Chondrocyte (in vitro differentiated cells): Measurements from ENCODE around the gene B4GALT4. TPM values are rescaled to one million over a fixed set of nuclear protein-coding genes. Genes with fewer than 3 reads are reported as not detected.

Experiments used
- DNase-seq: peaks from one replicate; pipeline ENCODE4 v3.0.0; 2021; ENCODE audit warnings: mixed read lengths, low spot score
- H3K27ac Mint-ChIP-seq: one replicate; pipeline ENCODE4 v1.8.0; 2021; ENCODE audit warnings: mild to moderate bottlenecking, moderate library complexity, mixed read lengths; ENCODE audit not compliant: unreplicated experiment
- H3K27me3 Mint-ChIP-seq: 2 replicates; pipeline ENCODE4 v1.8.0; 2021; ENCODE audit warnings: low read depth, mixed read lengths
- H3K36me3 Mint-ChIP-seq: 2 replicates; pipeline ENCODE4 v1.8.0; 2021; ENCODE audit warnings: low read depth, mixed read lengths
- H3K4me1 Mint-ChIP-seq: 2 replicates; pipeline ENCODE4 v1.8.0; 2021; ENCODE audit warnings: low read depth, mild to moderate bottlenecking, mixed read lengths
- H3K4me3 Mint-ChIP-seq: one replicate; pipeline ENCODE4 v1.8.0; 2021; ENCODE audit warnings: mild to moderate bottlenecking, moderate library complexity, mixed read lengths; ENCODE audit not compliant: unreplicated experiment
- H3K9me3 Mint-ChIP-seq: 2 replicates; pipeline ENCODE4 v1.8.0; 2021; ENCODE audit warnings: low read depth, mixed read lengths
- total RNA-seq: library from RNA; stranded (reverse); gene quantifications from 3 replicates; pipeline ENCODE4 v1.2.1, GENCODE V29; 2021
- TF ChIP-seq, protein P1 (sequence below): fragments of 200-600 bp; sonication (generic); IDR thresholded peaks from 2 replicates; pipeline ENCODE4 v1.5.0; 2021; ENCODE audit warnings: antibody characterized with exemption, mild to moderate bottlenecking, moderate library complexity

The B4GALT4 gene
- total RNA-seq, 1 donor from 2014 or later = 25.8 TPM

DNA sequence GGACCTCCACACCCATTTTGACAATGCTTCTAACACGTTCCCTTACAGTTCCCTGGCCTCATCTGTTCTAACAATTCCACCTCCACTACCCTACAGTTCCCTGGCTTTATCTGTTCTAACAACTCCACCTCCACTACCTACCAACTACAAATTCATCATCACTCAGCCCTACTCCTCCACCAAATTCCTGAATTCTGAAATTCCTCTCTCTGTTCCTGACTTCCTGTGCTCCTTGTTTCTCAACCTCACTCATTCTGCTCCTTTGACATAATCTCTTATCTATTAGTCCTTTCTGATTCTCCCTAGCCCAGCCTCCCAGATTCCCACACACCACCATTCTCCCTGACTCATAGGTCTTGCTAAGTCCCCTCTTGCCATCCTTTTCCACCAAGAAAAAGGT lies 44.8 kb downstream of the B4GALT4 start:
- Mint-ChIP-seq H3K27me3 (no peaks in the 10 kb centered on the region), H3K9me3 (no peaks in the 10 kb centered on the region), H3K27ac (no peak overlapping the region), H3K36me3 (no peaks in the 10 kb centered on the region), H3K4me1 (peaks cover 9% of the 10 kb centered on the region), H3K4me3 (no peak overlapping the region)
- TF ChIP-seq, protein P1, sequence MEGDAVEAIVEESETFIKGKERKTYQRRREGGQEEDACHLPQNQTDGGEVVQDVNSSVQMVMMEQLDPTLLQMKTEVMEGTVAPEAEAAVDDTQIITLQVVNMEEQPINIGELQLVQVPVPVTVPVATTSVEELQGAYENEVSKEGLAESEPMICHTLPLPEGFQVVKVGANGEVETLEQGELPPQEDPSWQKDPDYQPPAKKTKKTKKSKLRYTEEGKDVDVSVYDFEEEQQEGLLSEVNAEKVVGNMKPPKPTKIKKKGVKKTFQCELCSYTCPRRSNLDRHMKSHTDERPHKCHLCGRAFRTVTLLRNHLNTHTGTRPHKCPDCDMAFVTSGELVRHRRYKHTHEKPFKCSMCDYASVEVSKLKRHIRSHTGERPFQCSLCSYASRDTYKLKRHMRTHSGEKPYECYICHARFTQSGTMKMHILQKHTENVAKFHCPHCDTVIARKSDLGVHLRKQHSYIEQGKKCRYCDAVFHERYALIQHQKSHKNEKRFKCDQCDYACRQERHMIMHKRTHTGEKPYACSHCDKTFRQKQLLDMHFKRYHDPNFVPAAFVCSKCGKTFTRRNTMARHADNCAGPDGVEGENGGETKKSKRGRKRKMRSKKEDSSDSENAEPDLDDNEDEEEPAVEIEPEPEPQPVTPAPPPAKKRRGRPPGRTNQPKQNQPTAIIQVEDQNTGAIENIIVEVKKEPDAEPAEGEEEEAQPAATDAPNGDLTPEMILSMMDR = no peak
- DNase-seq = no peak

DNA sequence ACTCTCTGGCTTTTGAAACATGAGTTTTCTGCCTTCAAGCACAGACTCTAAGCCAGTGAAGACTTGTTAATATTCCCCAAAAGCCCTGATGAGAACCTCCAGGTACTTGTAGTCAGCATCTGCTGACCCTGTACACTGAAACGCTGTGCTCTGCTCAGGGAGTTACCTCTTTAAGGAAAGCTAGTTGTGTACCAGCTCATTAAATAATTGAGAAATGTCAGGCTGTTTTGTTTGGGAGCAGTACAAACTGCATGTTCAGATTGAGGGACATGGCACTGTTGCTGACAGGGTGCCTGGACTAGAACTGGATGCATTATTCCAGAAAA lies 45.6 kb downstream of the B4GALT4 start:
- no peaks in the 10 kb centered on the region for H3K9me3 Mint-ChIP-seq
- no peaks in the 10 kb centered on the region for H3K36me3 Mint-ChIP-seq
- TF ChIP-seq, protein P1 = no peak
- no peak for DNase-seq
- H3K4me1 Mint-ChIP-seq = peaks cover 9% of the 10 kb centered on the region
- H3K27me3 Mint-ChIP-seq = no peaks in the 10 kb centered on the region
- H3K27ac Mint-ChIP-seq = no peak overlapping the region
- no peak overlapping the region for H3K4me3 Mint-ChIP-seq

DNA sequence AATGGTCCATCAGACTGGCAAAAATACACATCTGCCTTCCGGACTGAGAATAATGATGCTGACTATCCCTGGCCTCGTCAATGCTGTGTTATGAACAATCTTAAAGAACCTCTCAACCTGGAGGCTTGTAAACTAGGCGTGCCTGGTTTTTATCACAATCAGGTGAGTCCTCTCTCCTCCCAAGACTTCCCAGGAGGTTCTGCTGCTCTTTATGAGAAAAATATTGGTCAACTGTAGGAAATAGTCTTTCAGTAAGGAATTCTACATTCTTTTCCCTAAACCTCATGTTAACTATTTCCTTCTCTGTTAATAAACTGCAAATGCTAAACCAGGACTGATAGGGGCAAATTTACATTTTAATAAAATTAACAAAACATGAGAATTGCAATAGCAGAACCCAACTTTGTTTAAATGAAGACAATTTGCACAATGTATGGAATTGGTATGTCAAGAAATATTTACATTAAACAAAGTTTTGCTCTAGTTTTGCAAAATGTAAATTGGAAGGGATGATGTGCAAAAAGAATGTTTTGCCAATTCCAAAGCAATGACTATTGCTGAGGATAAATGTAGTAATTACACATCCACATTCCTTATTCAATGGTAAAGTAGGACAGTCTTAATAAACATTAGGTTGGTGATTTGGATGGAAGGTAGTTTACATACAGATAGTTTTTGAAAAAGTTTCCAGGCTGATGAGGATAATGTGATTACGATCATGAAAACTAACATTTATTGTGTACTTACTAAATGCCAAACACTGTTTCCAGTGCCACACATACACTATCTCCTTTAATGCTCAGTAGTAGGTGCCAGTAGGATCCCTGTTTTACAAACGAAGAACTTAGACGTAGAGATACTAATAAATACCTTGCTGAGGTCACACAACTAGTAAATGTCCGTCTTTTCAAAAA lies 46.2 kb downstream of the B4GALT4 start:
- TF ChIP-seq, protein P1 = no peak
- H3K27me3 Mint-ChIP-seq = no peaks in the 10 kb centered on the region
- no peak overlapping the region for H3K27ac Mint-ChIP-seq
- DNase-seq = no peak
- H3K9me3 Mint-ChIP-seq = no peaks in the 10 kb centered on the region
- no peaks in the 10 kb centered on the region for H3K36me3 Mint-ChIP-seq
- no peak overlapping the region for H3K4me3 Mint-ChIP-seq
- H3K4me1 Mint-ChIP-seq = peaks cover 9% of the 10 kb centered on the region

DNA sequence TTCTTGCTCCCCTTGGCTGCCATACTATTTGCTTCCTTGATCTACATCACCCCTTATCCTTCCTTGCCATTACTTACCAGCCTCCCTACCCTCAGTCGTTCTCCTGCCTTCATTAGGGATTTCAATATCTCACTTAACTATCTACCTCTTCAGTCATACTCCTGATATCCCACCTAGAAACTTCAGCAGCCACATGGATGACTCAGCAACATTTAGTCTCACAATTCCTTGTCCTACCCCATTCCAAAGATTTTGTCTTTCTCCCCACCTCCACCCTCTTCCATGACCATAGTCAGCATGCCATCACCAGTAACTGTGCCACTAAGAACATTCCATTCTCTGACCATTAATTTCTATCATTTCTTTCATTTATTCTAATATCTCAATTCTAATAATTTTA lies 48.9 kb downstream of the B4GALT4 start:
- peaks cover 9% of the 10 kb centered on the region for H3K4me1 Mint-ChIP-seq
- H3K9me3 Mint-ChIP-seq = no peaks in the 10 kb centered on the region
- TF ChIP-seq, protein P1 = no peak
- DNase-seq = no peak
- no peak overlapping the region for H3K4me3 Mint-ChIP-seq
- no peak overlapping the region for H3K27ac Mint-ChIP-seq
- no peaks in the 10 kb centered on the region for H3K36me3 Mint-ChIP-seq
- no peaks in the 10 kb centered on the region for H3K27me3 Mint-ChIP-seq

DNA sequence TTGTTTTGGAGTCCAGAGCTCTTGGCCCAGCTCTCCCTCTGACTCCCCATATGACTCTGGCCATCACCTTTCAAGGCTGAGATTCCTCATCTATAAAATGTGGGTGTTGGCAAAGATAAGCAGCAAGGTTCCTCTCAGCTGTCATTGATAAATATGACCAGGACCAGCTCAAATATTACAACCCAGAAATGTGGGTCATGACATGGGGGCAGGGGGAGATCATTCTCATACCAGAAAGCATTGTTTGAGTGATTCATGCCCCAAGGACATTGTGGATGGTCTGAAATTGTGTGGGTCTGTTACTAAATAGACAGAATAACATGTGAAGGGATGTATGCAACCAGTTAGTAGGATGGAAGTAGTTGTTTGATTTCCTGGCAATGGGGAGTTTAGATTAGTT lies 53.4 kb downstream of the B4GALT4 start:
- Mint-ChIP-seq H3K27me3 (no peaks in the 10 kb centered on the region), H3K4me3 (no peak overlapping the region), H3K9me3 (no peaks in the 10 kb centered on the region), H3K4me1 (peaks cover 6% of the 10 kb centered on the region), H3K27ac (no peak overlapping the region), H3K36me3 (no peaks in the 10 kb centered on the region)
- DNase-seq = no peak
- TF ChIP-seq, protein P1 = no peak
